ENCODE results near the gene SLC6A9. TPM values are rescaled to one million over a fixed set of nuclear protein-coding genes. Genes with fewer than 3 reads are reported as not detected.

The SLC6A9 gene
- total RNA-seq, 2 donors from 2014 or later = 21.7 to 26.1 TPM

GRCh38 chr1:44035726-44036408 lies 4.6 kb upstream of the SLC6A9 start:
- no peak for DNase-seq
- Histone ChIP-seq H3K9me3 (no peaks in the 10 kb centered on the region), H3K27ac (no peak overlapping the region), H3K9ac (ENCODE audit: low read depth in 2 of 2, low read length in 2 of 2) (no peak overlapping the region), H3K36me3 (no peaks in the 10 kb centered on the region), H3K27me3 (no peaks in the 10 kb centered on the region), H3K4me3 (no peak overlapping the region), H3K4me1 (peaks cover 7% of the 10 kb centered on the region)
- no peak for TF ChIP-seq CTCF (IDR thresholded peaks at IDR 0.05)
- intact Hi-C loops (cut with DNase I) = loop anchor here (2.0 to 10.0 kb wide), 2 partner anchors 29 to 271 kb away; no protein-coding TSS in a partner anchor

GRCh38 chr1:44034976-44035716 lies 3.9 kb upstream of the SLC6A9 start:
- intact Hi-C loops (cut with DNase I) = loop anchor here (10.0 kb wide), 1 partner anchor 270 kb away; no protein-coding TSS in a partner anchor
- no peak for TF ChIP-seq CTCF (IDR thresholded peaks at IDR 0.05)
- Histone ChIP-seq H3K4me3 (no peak overlapping the region), H3K9me3 (no peaks in the 10 kb centered on the region), H3K4me1 (peaks cover 7% of the 10 kb centered on the region), H3K36me3 (no peaks in the 10 kb centered on the region), H3K9ac (ENCODE audit: low read depth in 2 of 2, low read length in 2 of 2) (peak overlapping the region; percentile 16 to 19), H3K27me3 (no peaks in the 10 kb centered on the region), H3K27ac (no peak overlapping the region)
- DNase-seq = no peak

GRCh38 chr1:44034423-44034822 lies 3.2 kb upstream of the SLC6A9 start:
- DNase-seq = no peak
- Histone ChIP-seq H3K4me3 (no peak overlapping the region), H3K36me3 (no peaks in the 10 kb centered on the region), H3K27me3 (no peaks in the 10 kb centered on the region), H3K27ac (no peak overlapping the region), H3K4me1 (peaks cover 9% of the 10 kb centered on the region), H3K9me3 (no peaks in the 10 kb centered on the region), H3K9ac (ENCODE audit: low read depth in 2 of 2, low read length in 2 of 2) (no peak overlapping the region)
- intact Hi-C loops (cut with DNase I) = loop anchor here (10.0 kb wide), 1 partner anchor 270 kb away; no protein-coding TSS in a partner anchor
- no peak for TF ChIP-seq CTCF (IDR thresholded peaks at IDR 0.05)

GRCh38 chr1:44033756-44034155 lies 2.5 kb upstream of the SLC6A9 start:
- no peak overlapping the region for H3K4me3 ChIP-seq
- H3K9me3 ChIP-seq = no peaks in the 10 kb centered on the region
- no peaks in the 10 kb centered on the region for H3K36me3 ChIP-seq
- TF ChIP-seq CTCF (IDR thresholded peaks at IDR 0.05) = no peak
- intact Hi-C loops (cut with DNase I) = loop anchor here (10.0 kb wide), 1 partner anchor 269 kb away; no protein-coding TSS in a partner anchor
- no peaks in the 10 kb centered on the region for H3K27me3 ChIP-seq
- H3K4me1 ChIP-seq = peaks cover 15% of the 10 kb centered on the region
- DNase-seq = no peak
- H3K27ac ChIP-seq = no peak overlapping the region
- H3K9ac ChIP-seq (ENCODE audit: low read depth in 2 of 2, low read length in 2 of 2) = no peak overlapping the region

GRCh38 chr1:44033041-44033575 lies 1.8 kb upstream of the SLC6A9 start:
- DNase-seq = no peak
- peak overlapping the region; percentile 91 for H3K27ac ChIP-seq
- H3K4me3 ChIP-seq = no peak overlapping the region
- no peaks in the 10 kb centered on the region for H3K27me3 ChIP-seq
- TF ChIP-seq CTCF (IDR thresholded peaks at IDR 0.05) = no peak
- intact Hi-C loops (cut with DNase I) = loop anchor here (10.0 kb wide), 1 partner anchor 268 kb away; no protein-coding TSS in a partner anchor
- H3K36me3 ChIP-seq = no peaks in the 10 kb centered on the region
- H3K4me1 ChIP-seq = peaks cover 15% of the 10 kb centered on the region
- H3K9ac ChIP-seq (ENCODE audit: low read depth in 2 of 2, low read length in 2 of 2) = peak overlapping the region in 1 of 2 donors; percentile 46
- H3K9me3 ChIP-seq = no peaks in the 10 kb centered on the region
